Stromal cell of bone marrow (primary cell): ENCODE measurements around the gene FERMT1.
"Not testable (repeated sequence)": the region's sequence is repeated elsewhere in the genome, so short reads cannot be mapped to it uniquely, and the experiment has no call there.

Experiments
- DNase-seq: peaks from one replicate; pipeline ENCODE4 v3.0.0-alpha.2; 2012; ENCODE audit warnings: low read depth

The FERMT1 gene

GRCh38 chr20:6070829-6071695 lies 51.8 kb downstream of the FERMT1 start:
- no peak for DNase-seq

GRCh38 chr20:6069669-6070068 lies 53.2 kb downstream of the FERMT1 start:
- DNase-seq: no peak

- DNase-seq: no peak
Measured at GRCh38 chr20:6067763-6068318, 55.0 kb downstream of the FERMT1 start.

GRCh38 chr20:6066582-6066981 lies 56.2 kb downstream of the FERMT1 start:
- DNase-seq: no peak

GRCh38 chr20:6061544-6061943 lies 61.3 kb downstream of the FERMT1 start:
- DNase-seq: no peak

GRCh38 chr20:6060213-6060612 lies 62.6 kb downstream of the FERMT1 start:
- DNase-seq: no peak

GRCh38 chr20:6058684-6059295 lies 64.0 kb downstream of the FERMT1 start:
- DNase-seq: no peak

- DNase-seq: no peak
Measured at GRCh38 chr20:6057691-6058090, 65.1 kb downstream of the FERMT1 start.

GRCh38 chr20:6057139-6057538 lies 65.7 kb downstream of the FERMT1 start:
- DNase-seq: no peak

- DNase-seq: no peak
Measured at GRCh38 chr20:6055981-6056569, 66.8 kb downstream of the FERMT1 start.

GRCh38 chr20:6055161-6055783 lies 67.6 kb downstream of the FERMT1 start:
- DNase-seq: no peak

GRCh38 chr20:6054689-6055051 lies 68.2 kb downstream of the FERMT1 start:
- DNase-seq: not testable (repeated sequence)

GRCh38 chr20:6053776-6054688 lies 68.8 kb downstream of the FERMT1 start, which contains the start of gene LRRN4:
Gene LRRN4, minus strand, starts transcription at chr20:6054060. Its CDS starts 1,261 bp downstream, at chr20:6052799.
- DNase-seq: no peak

- DNase-seq: no peak
Measured at GRCh38 chr20:6053064-6053775, 69.6 kb downstream of the FERMT1 start.

- peak; percentile 55 for DNase-seq
Measured at GRCh38 chr20:6051505-6051904, 71.3 kb downstream of the FERMT1 start.

GRCh38 chr20:6048391-6048790 lies 74.4 kb downstream of the FERMT1 start:
- no peak for DNase-seq

- no peak for DNase-seq
Measured at GRCh38 chr20:6046432-6046831, 76.4 kb downstream of the FERMT1 start.

GRCh38 chr20:6045566-6045965 lies 77.3 kb downstream of the FERMT1 start:
- DNase-seq: peak; percentile 28

- DNase-seq: no peak
Measured at GRCh38 chr20:6044115-6044514, 78.7 kb downstream of the FERMT1 start.

GRCh38 chr20:6041808-6042265 lies 81.0 kb downstream of the FERMT1 start:
- DNase-seq: no peak
